HG03039 (cell line): ENCODE measurements around the gene ADCY5.

ENCODE experiments used
- ATAC-seq: cut with Tn5 transposase; IDR thresholded peaks from one replicate; pipeline ENCODE4 v1.9.1; 2021; ENCODE audit warnings: mild to moderate bottlenecking, moderate library complexity; ENCODE audit not compliant: unreplicated experiment

Gene ADCY5

DNA sequence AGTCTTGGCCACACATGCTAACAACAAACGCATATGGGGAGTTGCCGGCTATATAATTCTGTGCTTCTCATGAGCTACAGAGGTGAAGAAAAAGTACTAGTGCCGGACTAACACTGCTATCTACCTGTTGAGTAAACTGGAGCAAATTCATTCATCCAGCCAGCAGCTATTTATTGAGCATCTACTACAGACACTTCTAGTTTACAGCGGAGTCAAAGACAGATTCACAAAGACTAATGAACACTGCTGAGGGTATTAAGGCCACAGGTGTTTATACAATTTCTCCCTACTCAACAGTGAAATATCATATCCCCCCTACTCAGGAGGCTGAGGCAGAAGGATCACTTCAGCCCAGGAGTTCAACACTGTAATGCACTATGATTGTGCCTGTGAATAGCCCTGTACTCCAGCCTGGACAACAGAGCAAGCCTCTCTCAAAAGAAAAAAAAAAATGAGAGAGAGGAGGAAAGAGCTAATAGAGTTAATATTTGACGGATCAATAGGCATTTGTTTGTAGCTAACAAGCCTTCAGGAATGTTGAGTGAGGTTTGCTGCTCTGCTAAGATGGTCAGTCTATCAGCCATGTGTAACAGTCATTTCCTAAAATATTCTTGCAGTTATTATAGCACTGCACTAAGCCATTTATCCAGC, 17.8 kb downstream of the ADCY5 start:
- no peak for ATAC-seq

DNA sequence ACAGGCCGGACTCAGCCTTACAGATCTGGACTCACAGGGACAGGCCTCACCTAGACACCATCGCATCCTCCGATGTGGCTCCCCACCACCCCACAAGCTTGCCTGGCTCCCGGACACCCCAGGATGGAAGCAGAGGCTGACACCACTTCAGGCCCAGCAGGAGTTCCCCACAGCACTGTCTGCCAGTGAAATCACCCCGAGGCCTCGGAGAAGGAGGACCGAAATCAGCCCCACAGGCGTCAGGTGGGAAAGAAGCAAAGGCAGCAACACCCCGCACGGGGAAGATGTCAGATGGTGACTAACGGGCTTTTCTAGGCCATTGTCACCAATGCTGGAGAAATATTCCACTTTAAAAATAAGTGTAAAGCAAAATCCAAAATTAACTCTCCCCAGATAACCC, 18.6 kb downstream of the ADCY5 start:
- no peak for ATAC-seq

DNA sequence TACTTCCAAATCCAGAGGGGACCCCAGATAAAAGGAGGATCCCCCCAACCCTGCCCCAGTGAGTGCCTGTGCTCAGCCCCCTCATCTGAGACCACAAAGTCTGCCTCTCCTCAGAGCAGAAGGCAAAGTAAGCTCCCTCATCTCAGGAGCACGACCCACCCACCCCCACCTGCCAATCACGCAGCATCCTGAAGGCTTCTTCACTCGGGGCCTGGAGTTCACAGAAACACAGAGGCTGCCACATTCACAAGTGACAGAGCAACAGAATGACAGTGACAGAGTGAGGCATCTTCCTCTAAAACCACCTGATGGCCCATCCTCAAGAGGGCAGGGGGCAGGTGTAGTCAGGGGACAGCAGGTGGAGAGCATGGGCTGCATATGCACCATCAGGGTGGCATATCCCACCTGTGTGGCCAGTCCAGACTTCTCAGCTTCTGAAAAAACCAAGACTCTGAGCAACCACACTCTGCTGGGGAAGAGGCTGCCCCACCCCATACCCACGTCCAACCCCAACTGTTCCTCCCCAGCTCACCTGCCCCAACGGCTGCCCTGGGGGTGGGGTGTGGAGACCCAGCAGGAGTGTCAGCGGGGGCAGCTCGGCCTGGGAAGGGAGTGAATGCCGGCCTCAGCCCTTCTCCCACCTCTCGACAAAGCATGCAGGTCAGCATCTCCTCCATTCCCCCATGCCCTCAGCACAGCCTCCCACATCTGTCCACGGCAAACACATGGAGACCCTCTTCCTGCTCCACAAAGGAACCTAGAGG, 19.3 kb downstream of the ADCY5 start:
- ATAC-seq: no peak

DNA sequence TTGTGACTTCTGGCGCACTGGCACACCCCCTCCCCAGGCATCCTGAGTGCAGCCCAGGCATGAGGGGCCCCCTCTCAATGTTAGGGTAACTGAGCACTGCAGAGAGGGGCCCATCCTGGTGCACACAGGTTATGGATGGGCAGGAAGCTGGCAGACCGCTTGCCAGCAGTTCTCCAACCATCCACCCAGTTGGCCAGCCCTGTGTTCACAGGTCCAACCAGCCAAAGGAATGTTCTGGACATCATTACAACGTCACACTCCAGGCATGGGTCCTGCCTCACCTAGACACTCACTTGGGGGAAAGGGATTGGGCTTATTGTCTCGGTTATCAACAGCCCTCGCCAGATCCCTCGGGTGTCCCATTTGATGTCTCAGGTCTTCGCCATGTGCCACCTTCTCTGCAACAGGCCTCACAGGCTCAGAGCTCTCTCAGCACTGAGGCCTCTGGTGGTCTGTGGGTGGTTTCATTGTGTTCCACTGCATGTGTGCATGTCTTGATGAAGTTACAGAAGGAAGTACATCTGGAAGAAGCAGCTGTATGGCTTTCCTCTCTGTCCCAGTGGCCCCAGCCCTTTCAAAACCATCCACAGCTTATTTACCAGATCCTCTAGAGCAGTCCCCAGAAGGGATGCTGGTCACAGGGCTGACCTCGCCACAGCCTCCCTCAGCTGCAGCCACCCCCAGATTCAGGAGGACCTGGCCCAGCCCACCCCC, 23.7 kb downstream of the ADCY5 start:
- no peak for ATAC-seq

DNA sequence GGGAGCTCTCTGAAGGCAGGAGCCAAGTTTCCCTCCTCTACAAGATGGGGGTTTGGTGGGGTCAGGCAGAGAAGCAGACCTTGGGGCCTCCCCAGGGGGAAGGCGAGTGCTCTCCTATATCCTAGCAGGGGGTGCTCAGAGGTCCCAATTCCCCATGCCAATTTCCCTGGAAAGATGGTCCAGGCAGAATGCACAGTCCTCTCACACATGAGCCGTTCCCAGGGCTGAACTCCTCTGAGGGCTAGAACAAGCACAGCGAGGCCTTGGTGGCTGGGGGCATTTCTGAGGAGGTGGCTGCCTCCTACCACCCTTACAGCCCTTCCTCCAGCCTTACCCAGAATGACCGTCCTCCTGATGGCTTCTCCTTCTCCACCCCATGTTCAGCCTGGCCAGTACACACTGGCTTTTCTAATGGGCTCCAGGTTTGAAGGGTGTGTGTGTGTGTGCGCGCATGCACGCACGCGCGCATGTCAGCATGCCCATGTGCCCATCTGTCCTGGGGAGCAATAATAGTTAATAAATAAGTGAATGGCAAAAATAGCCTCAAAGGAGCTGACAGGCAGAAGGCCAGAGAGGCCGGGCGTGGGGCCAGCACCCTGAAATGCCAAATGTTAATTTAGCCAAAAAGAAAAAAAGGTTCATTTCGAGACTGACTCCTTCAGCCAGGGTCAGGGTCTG, 24.4 kb downstream of the ADCY5 start:
- ATAC-seq: no peak

DNA sequence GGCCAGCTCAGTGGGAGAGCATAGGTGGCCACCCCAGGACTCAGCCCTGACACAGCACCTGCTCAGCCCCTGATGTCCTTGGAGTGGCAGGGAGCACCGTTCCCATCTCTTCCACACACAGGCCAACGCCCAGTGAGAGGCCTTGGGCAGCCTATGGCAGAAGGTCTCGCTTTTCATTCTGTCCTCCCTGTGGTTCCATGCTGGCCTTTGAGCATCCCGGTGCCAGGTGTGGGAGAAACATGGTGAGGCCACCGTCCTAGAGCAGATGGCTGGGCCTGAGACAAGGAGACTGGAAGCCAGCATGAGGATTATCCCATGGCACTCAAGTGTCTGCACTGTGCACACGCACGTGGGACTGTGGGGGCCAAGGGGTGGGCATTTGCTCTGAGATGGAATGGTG, 25.1 kb downstream of the ADCY5 start:
- ATAC-seq: no peak

DNA sequence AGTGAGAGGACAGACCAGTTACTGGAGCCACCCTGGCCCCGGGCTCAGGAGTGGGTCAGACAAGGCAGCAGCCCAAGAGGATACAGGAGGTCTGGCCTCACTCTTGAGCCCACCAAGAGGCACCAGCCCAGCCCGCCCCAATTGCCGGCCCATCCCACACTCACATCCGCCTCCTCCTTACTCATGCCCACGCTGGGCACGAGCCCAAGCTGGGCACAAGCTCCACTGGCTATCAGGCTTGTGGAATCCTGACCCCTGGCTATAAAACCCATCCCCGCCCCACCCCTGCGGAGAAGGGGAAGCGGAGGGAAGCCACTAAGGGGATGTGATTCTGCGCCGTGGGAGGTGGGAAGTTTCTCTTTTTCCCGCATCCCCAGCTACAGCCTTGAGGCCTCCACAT, 25.9 kb downstream of the ADCY5 start:
- ATAC-seq: no peak

DNA sequence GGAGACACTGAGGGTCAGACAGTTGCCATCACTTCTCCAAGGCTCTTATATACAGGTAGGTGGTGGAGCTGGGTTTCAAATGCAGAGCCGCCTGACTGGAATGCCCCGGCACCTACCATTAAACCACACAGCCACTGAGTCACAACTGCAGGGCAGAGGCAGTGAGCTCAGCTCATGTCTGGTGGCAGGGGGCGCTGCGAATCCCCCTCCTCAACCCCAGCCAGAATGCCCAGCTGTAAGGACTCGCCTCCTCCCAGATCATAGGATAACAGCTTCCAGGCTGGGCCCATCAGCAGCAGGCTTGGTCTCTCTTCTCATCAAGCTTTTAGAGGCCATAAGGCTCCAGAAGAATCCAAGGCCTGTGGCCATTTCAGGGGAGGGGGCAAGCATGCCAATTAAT, 26.4 kb downstream of the ADCY5 start:
- ATAC-seq: no peak

DNA sequence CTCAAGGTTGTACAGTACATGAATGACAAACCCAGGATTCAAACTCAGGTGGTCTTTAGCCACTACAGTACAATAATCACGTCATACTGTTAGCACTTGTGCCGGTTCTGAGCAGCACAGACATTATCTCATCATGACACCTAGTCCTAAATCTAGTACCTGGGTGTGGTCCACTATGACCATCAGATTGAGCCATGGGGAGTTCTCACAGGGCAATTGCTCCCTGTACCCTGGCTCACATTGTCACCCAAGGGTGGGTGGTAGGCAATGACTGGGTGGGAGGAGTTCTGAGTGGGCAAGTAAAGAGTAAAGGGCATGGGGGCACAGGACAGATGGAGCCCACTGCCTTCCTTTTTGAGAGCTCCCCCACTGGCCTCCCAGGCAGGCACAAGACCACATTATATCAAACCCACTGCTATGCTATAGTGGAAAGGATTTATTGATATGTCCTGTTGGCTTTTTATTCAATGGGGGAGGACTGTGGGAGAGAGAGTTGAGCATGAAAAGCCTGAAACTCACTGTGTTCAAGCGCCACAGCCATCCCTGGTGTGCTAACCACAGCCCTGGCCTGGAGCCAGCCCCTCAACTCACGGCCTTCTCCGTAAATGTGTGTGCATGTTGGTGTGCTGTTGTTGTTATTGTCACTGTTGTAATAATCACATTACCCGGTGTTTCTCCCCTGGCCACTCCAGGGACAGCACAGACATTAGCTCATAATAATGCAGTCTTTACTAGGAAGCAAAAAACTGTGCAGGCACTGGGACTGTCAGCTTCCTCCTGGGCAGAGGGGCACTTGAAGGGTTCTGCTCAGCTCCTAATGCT, 27.3 kb downstream of the ADCY5 start:
- ATAC-seq: no peak

DNA sequence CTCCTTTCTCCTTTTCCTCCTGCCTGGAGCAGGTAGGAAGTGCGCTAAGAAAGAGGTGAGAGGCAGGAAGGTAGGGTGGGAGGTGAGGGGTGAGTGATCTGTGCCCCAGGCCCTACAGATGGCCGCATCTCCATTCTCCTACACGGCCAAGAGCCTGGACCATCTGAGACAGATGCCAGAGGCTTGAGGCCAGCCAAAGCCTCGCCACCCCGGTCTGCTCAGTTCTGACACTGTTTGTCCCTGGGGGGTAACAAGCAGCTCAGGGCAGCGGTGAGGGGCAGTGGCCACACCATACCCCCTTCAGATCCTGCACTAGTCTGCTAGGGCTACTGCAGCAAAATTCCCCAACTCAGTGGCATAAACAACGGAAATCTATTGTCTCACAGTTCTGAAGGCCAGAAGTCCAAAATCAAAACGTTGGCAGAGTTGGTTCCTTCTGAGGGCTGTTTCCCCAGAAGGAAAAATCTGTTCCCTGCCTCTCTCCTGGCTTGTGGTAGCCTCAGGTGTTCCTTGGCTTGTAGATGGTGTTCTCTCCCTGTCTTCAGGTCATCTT, 28.4 kb downstream of the ADCY5 start:
- no peak for ATAC-seq

DNA sequence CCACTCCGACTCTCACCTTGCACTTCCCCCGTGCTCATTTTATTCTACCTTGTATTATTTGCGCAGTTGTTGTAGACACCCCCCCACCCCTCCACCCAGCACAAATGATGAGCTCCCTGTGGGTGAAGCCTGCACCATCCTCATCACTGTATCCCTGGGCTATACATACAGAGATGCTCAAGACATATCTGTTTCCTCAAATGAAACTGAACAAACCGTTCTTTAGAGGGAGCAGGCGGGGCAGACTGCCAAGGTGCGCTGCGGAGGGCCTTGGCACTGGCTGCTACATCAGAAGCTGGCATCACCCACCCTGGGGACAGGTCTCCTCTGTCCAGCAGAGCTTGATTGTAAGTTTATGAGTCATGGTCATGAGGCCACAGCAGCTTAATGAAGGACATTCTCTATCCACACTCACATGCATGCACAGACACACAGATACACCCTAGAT, 29.0 kb downstream of the ADCY5 start:
- no peak for ATAC-seq

DNA sequence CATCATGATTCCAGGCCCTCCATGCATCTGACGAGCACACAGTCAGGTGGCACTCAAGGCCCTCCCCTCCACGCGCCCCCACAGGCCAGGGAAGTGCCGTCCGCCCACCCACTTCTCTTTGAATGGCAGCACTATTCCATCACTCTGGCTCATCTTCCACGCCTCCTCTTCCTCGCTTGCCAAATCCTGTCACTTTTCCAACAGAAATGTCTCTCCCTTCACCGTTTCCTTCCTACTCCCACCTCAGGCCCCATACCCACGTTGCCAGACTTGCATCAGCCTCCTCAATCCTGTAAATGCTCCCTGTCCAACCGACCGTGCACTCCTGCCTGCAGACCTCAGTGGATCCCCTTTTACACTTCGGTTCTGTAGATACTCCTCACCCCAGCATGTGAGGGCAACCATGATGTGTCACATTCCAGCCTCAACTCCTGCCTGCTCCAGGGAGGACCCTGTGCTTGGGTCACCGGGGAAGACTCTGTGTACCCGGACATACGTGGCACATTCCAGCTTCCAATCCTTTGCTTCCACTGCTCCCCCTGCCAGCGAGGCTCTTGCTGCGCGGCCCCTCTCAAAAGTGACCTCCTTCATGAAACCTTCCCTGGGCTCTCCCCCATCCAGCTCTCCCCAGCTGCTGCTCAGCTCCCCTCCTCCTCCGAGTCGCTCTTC, 29.6 kb downstream of the ADCY5 start:
- no peak for ATAC-seq

DNA sequence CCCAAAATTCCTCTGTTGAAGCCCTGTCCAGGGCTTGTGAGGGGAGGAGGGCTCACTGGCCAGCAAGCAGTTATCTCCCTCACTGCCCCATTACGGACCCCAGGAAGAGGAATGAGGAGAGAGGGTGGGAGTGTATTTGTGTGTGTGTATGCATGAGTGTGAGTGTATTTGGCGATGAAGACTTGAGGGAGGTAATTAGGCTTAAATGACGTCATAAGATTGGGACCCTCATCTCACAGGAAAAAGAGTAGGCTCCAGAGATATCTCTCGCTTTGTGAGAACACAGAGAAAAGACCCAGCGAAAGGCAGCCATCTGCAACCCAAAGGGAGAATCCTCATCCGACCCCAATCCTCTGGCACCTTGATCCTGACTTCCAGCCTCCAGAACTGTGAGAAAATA, 32.2 kb downstream of the ADCY5 start:
- ATAC-seq: no peak

DNA sequence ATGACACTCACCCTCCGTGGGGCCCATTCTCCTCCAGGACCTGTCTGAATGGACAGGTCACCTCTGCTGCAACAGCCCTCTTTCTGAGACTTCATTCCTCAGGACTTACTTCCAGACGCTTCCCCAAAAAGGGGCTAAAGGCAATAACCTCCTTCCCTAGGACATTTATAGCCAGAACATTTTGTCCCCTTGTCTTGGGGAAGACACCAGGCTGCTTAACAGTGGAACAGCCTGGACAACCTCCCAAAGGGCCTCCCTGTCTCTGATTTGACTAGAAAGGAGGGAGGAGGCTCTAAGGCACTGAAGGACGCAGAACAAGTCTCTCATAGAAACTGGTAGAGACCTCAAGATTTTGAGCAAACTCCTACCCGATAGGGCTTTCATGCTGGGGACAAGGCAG, 32.7 kb downstream of the ADCY5 start:
- no peak for ATAC-seq

DNA sequence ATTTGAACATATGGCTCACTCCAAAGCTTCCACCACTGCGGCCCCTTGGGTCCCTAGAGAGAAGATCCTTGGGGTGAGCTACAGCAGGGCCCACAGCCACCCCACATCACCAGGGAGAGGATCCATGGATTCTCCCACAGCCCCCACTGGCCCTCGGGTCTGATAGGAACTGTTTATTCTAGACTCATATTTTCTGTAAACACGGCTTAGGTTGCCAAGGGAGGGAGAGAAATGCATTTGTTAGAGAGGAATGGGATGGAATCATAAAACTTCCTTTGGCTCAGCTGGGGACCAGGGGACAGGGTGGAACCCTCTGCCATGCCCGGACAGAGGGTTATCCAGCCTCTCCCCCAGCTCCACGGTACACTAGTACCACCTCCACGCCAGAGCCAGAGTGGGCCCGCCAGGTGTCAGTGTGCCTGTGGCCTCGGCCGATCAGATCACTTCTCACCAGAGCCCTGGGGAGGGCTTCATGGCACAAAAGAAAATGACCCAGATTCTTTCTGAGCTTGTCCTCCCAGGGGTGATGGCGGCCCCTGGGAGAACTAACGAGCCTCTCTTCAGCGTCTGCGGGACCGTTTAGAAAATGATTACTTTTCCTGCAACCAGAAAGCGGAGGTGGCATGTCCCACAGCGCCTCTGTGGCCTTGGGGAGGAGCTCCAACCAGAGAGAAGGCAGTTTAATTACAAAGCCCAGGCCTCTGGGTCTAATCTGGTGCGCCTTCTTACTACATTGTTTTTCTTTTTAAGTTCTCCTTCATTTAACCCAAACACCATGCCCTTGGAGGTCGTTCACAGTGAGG, 33.7 kb downstream of the ADCY5 start:
- no peak for ATAC-seq

DNA sequence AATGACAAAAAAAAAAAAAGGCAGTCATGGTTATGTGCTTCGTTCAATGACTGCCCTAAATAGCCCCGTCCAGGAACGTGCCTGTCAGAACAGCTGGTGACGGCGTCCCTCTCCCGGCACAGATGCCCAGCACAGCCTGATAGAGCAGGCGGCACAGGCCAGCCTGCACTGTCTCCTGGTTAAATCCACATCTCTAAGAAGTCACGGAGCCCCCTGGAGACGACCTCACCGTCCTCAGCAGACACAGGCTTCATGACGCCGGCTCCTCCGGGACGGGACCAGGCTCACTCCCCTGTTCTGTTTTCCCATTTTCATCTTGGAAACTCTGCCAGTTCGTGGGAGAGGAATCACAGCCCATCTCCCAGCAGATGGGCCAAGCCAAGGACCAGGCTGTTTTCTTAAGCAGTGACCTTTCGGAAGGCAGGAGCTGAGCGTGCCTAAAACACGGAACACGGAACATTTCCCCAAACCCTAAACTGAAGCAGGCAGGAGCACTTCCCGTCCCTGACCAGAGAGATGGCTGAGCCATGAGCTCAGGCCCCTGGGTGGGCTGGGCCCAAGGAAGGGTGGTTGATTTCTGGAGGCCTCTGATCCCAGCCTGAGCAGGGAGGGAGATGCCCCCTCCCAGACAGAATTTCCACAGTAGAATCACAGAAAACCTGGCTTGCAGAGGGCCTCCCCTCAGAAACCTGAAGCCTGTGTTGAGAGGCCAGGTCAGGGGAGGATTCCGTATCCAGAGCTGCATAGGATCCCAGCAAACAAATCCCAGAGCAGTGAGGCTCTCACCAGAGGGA, 35.9 kb downstream of the ADCY5 start:
- ATAC-seq: no peak

DNA sequence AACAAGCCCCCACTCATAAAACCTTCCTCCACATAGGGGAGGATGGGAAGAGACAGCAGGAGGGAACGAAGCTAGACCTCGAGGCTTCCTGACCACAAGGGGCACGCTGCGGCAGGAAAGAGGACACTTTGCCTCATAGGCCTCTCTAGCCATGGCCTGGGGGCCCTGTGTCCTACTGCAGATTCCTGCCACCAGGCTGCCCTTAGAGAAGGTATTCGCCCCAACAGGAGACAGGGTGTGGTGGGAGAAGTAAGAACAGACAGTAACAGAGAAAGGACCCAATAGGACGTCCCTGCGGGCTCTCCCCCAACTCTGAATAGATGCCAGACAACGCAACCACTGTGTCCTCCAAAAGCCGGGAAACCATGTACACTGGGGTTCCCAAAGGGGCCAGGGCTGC, 36.8 kb downstream of the ADCY5 start:
- no peak for ATAC-seq

DNA sequence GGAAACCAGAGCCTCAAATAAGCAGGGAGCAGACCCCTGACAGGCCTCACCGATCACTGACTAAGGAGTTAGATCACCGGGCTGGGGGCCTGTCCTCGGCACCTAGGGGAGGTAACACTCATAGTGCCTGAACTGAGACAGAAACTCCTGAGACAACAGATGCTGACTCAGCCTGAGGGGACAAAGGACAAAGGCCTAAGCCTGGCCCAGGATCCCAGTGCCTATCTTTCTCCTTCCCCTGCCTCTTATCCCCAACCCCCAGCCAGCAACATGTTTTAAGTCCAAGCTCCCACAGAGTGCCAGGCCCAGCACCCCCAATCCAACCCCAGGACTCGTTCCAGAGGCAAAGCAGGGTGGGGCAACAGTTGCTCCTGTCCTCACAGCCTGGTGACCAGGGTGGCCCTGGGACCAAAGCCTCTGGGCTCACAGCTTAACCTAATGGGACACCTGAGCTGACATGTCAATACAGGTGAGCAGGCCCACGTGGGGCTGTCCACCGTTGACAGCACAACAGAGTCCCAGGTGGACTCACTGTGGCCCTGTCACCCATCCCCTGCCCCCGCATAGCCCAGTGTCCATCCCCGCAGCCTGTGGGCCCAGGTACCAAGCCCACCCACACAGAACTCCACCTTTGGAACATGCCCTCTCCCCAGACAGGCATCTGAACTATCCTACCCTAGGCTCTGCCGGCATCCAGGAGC, 37.4 kb downstream of the ADCY5 start:
- no peak for ATAC-seq
